ENCODE data around the gene DDX6.

DNA sequence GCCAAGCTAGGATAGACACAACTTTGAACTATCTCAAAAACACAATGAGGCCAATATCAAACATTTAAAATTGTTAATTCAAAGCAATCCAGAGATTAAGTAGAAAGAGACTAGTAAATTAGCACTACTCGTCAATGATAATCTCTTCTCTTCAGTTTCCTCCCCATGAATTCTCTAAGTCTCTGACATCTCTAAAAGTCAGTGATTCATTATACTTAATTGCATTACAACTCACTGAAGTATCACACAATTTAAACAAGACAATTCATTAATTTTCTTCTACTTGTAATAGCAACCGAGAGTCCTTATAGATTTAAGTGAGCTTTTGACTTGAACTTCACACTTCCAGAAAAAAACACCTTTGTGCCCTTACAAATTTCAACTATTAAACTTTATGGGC, 4.3 kb downstream of the DDX6 start:
- TF ChIP-seq, protein P1, sequence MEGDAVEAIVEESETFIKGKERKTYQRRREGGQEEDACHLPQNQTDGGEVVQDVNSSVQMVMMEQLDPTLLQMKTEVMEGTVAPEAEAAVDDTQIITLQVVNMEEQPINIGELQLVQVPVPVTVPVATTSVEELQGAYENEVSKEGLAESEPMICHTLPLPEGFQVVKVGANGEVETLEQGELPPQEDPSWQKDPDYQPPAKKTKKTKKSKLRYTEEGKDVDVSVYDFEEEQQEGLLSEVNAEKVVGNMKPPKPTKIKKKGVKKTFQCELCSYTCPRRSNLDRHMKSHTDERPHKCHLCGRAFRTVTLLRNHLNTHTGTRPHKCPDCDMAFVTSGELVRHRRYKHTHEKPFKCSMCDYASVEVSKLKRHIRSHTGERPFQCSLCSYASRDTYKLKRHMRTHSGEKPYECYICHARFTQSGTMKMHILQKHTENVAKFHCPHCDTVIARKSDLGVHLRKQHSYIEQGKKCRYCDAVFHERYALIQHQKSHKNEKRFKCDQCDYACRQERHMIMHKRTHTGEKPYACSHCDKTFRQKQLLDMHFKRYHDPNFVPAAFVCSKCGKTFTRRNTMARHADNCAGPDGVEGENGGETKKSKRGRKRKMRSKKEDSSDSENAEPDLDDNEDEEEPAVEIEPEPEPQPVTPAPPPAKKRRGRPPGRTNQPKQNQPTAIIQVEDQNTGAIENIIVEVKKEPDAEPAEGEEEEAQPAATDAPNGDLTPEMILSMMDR (IDR thresholded peaks at IDR 0.05) = no peak
- no peak for TF ChIP-seq POLR2A (IDR thresholded peaks at IDR 0.05)
